NCI-H1436 (cell line): ENCODE measurements around the gene APOE.

Experiments
- DNase-seq: peaks from one replicate; lab custom pipeline; 2025; lab: John Stamatoyannopoulos, UW

APOE gene

DNA sequence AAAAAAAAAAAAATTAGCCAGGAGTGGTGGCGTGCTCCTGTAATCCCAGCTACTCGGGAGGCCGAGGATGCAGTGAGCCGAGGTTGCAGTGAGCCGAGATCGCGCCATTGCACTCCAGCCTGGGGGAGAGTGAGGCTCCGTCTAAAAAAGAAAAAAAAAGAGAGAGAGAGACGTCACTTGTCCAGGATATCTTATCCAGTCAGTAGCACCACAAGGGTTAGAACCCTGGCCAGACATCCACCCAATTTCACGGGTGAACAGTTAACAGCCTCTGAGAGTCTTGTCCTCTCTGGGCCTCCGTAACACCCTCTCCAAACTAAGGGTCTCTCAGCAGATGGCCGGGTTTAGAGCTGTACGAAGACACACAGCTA, 48.7 kb downstream of the APOE start:
- DNase-seq: no peak

DNA sequence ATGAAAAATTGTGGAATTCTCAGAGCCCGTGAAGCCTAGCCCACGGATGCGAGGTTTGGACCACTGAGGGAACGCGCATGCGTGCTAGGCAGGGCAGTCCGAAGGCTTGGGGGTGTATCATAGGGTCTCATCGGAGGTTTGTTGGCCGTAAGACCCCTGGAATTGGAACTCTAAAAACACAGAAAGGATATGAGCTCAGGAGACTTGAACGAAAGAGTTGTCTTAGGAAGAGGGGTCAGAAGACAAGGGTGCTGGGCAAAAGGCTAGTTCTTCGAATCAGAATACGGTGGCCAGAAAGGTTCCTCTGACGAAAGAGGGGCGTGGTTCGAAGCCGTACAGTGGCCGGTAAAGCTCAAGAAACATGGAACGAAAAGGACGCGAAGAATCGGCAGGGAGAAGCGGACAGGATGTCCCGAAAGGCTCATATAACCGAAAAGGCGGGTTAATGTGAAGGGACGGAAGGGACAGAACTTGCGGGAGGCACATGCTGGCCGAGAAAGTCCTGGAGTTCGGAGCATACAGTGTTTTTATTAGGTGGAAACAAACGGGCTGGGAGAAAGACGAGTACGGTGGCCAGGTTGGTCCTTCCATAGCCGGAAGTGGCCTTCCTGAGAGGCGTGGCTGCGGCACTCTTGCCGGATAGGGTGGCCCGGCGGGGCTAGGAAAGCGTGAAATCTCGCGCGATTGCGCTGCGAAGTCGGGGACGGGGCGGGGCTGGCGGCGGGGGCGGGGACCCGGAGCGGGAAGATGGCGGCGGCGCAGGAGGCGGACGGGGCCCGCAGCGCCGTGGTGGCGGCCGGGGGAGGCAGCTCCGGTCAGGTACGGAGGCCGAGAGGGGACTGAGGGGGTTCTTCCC, 49.3 kb downstream of the APOE start, which contains the start of gene CLPTM1:
Gene CLPTM1, plus strand, starts transcription at position 732 of the 856 bp plus-strand sequence. Its CDS starts 16 bp downstream, at position 748.
- DNase-seq: peak; percentile 97

DNA sequence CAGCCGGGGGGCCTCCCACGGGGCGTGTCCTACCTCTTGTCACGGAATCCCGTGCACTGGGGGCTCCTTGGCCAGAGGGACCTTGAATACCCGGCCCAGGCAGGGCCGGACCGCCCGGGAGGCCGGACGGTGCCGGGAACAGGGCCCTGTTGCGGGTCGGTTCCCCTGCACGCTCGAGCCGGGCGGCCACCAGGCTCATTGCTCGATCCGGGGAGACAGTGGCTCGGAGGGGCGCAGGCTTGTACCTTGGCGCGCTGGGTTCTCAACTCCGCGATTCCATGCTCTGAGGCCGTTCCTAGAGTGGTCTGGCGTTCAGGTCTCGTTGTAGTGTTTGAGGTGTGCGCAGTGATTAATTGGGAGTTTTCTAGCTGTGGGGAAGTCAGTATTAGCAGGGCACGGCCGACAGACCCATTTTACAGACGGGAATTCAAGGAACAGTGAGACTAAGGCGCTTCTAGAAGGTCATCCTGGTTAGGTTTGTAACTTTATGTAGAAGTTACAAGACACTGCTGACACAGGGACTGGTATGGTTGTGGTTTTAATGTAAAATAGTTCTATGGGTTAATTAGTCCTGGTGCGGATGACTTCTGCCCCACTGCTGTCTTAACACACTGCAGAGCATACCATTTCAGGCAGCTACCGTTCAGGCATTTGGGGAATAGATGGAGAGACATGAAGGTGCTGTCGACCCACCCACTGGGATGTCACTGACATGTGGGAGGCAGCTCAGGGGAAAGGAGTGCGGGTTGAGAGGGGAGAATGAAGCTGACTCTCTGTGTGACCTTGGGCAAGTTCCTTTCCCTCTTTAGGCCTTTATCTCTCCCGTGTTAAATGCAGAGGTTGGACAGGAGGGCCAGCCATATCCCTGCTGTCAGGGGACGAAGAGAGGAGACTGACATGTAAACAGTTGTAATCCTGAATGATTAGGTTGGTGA, 50.2 kb downstream of the APOE start:
- DNase-seq: no peak

DNA sequence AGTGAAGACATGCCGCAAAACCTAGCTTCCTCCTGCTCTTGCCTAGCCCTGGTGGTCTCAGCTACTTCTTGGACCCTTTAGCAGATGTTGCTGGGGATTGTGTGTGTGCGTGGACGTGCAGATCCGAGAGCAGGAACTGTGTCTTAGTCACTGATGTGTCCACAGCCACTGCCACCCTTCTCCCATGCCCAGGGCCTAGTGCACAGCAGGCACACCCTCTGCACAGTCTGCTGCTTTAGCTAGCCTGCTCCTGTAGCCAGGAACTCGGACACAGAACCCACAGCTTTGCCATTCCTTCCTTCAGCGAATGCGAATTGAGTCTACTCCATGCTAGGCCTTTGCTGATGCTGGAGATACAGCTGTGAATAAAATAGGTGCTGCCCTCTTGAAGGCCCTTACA, 51.9 kb downstream of the APOE start:
- no peak for DNase-seq

DNA sequence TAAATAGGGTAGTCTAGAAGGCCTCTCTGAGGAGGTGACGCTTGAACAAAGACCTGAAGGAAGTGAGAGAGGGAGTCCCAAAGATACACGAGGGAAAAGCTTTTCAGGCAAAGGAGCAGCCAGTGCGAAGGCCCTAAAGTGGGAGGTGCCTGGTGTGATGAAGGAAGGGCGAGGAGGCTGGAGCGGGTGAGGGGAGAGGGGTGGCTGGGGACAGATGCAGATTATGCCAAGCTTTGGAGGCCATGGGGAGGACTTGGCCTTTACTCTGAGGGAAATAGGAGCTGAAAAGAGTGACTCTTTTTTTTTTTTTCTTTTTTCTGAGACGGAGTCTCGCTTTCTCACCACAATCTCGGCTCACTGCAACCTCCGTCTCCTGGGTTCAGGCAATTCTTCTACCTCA, 52.5 kb downstream of the APOE start:
- DNase-seq: no peak
